Measurements from ENCODE around the gene ORAI2. TPM values are rescaled to one million over a fixed set of nuclear protein-coding genes. Genes with fewer than 3 reads are reported as not detected.
"Not testable (repeated sequence)": the region's sequence is repeated elsewhere in the genome, so short reads cannot be mapped to it uniquely, and the experiment has no call there.

ORAI2 gene
- total RNA-seq, 1 donor from 2014 or later: 108 TPM

DNA sequence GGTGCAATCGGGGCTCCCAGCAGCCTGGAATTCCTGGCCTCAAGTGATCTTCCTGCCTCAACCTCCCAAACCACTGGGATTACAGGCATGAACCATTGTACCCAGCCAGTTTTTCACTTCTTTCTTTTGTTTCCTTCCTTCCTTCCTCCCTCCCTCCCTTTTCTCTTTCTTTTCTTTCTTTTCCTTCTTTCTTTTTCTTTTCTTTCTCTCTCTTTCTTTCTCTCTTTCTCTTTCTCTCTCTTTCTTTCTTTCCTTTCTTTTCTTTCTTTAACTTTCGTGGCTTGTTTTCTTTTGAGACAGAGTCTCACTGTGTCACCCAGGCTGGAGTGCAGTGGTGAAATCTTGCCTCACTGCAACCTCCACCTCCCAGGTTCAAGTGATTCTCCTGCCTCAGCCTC is 12.3 kb downstream of the ORAI2 start:
- DNase-seq (ENCODE audit: extremely low read depth, low read depth, low spot score): no peak

GRCh38 chr7:102446387-102447156 is 13.2 kb downstream of the ORAI2 start:
- DNase-seq (ENCODE audit: extremely low read depth, low read depth, low spot score): no peak

- DNase-seq (ENCODE audit: extremely low read depth, low read depth, low spot score): no peak
Observed at GRCh38 chr7:102447311-102447710, 13.9 kb downstream of the ORAI2 start.

- DNase-seq (ENCODE audit: extremely low read depth, low read depth, low spot score): no peak
Observed at GRCh38 chr7:102449136-102449535, 15.8 kb downstream of the ORAI2 start.

DNA sequence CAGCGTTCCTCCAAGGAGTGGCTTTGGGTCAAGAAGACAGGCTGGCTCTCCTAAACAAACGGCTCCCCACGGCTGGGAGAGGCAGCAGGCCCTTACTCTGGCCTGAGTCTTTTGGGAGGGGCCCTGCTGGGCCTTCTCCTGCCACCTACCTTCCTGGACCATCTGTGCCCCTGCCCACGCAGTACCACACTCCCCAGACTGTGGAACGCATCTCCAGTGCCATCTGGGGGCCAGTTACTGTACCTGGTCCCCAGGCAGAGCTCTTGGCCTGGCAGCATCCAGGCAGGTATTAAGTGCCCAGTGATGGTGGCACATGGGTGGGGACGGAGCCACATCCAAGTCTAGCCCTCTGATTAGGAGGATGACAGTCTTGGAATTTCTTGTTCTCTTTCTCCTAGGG is 16.9 kb downstream of the ORAI2 start:
- DNase-seq (ENCODE audit: extremely low read depth, low read depth, low spot score): no peak

DNA sequence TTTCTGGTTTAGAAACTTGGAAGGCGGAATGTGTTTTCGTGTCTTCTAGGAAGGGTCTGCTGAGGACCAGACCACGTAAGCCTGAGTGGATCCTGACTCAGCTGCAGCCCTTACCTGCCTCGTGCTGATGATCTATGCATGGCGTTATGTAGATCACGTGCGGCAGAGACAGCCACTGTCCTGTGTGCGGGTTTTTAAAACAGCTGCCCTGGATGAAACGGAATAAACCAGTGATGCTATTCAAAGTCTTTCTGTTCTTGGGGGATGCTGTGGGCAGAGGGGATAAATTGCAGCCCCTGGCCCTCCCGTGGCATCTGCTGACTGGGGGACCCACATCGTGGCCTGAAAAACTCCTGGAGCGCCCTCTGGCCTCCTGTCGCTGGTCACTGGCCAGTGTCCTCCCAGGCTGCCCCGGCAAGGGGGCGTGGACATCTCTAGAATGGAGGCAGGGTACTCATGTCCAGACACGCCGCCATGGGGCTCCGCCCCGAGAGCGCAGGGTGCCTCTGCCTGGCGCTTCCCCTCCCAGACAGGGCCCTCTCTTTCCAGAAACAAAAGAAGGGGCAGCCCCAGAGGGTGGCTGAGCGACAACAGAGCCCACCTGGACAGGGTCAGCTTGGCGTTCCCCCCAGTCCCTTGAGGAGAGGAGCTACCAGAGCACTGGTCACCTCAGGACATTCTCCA is 18.1 kb downstream of the ORAI2 start:
- no peak for DNase-seq (ENCODE audit: extremely low read depth, low read depth, low spot score)

- DNase-seq (ENCODE audit: extremely low read depth, low read depth, low spot score): no peak
Observed at GRCh38 chr7:102452451-102452850, 19.1 kb downstream of the ORAI2 start.

- DNase-seq (ENCODE audit: extremely low read depth, low read depth, low spot score): no peak
Observed at GRCh38 chr7:102453319-102453718, 19.9 kb downstream of the ORAI2 start.

- no peak for DNase-seq (ENCODE audit: extremely low read depth, low read depth, low spot score)
Observed at GRCh38 chr7:102454468-102454867, 21.1 kb downstream of the ORAI2 start.

GRCh38 chr7:102454932-102455331 is 21.6 kb downstream of the ORAI2 start:
- DNase-seq (ENCODE audit: extremely low read depth, low read depth, low spot score): not testable (repeated sequence)

DNA sequence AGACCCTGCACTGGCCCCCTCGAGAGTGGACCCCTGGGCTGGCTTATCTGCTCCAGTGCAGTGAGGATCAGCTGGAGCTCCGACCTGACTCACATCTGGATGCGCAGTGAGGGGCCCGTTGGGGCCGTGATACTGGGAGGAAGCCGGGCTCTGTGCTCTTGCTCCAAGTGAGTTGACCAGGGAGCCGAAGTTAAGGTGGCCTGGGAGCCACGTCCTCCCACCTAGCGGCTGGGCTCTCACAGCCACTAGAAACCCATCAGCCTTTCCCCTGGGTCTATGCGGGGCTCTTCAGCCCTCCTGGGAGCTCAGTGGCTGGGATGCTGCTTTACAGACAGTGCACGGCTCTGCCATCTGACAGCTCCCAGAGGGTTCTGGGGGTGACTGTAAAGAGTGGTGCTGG is 22.2 kb downstream of the ORAI2 start:
- no peak for DNase-seq (ENCODE audit: extremely low read depth, low read depth, low spot score)

DNA sequence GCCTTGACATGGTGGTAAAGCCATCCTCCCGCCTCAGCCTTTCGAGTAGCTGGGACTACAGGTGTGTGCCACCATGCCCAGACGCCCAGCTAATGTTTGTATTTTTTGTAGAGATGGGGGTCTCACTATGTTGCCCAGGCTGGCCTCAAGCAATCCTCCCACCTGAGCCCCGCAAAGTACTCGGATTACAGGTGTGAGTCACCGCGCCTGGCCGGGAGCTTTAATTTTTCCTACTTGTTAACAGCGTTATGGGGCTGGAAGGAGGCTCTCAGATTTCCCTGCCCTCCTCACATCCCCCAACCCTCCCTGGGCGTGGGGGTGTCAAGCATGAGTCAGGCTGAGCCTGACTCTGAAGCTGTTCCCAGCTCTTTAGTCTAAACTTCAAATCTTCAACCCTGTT is 23.0 kb downstream of the ORAI2 start:
- DNase-seq (ENCODE audit: extremely low read depth, low read depth, low spot score): no peak

DNA sequence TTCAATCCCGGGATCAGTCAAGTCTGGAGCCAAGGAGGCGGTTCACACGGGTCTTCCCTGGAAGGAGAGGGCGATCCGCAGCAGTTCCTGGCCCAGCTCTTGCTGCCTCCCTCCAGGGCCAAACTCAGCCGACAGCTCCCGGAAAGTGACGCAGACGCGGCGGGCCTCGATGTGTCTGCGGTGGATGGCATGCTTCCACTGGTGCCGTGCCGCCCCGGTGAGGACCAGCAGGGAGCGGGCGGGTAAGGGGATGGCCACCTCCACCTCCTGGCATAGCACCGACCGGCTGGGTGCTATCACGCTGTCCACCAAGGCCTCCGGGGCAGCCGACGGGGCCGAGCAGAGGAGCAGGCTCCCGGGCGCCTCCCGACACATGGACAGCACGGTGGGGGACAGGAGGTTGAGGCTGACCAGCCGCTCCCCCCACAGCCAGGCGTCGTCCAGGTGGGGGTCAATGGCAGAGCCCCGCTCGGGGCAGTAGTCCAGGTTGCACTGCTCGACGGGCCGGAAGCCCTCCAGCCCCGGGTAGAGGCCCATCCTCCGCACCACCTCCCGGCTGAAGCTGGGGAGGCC is 24.1 kb downstream of the ORAI2 start:
- DNase-seq (ENCODE audit: extremely low read depth, low read depth, low spot score): no peak

DNA sequence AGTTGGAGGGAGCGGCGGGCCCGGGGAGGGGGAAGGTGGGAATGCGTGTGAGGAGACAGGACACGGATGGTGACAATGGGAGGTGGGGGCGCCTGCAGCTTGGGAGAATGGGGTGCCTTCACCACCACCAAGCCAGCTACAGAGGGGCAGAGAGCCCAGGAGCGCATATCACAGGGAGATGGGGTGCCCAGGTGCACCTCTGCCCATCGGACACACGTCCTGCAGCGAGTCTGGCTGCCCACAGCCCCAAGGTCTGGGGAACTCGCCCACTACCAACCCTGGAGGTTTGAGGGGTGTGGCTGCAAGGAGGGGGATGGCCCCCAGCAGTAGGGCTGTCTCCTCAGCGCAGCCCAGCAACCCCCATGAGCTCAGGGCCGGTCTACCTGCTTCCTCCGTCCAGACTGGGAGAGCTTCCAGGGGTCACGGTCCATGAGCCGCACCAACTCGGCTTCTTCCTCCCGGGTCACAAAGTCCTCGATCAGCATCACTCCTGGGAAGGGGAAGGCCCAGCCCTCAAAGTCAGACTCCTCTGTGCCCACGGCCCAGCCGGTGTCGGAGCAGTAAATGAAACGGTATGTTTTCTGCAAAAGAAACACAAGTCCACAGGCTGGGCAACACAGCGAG is 26.0 kb downstream of the ORAI2 start:
- DNase-seq (ENCODE audit: extremely low read depth, low read depth, low spot score): no peak

DNA sequence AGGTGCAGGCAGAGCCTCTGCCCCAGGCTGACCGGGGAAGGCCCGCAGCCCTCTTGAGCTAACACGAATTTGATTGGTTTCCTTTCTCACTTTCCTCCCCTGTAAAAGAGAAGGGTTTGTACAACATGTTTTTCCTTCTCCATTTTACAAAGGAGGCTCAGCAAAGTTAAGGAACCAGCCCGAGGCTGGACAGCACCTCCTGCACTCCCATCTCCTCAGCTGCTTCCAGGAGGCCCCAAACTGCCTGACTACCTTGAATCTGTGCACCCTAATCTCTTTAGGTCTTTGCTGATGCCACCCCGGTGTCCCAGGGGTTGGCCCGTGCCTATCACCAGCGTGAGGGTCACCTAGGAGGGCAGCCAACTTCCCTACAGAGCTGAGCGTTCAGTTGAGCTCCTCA is 27.1 kb downstream of the ORAI2 start:
- no peak for DNase-seq (ENCODE audit: extremely low read depth, low read depth, low spot score)

DNA sequence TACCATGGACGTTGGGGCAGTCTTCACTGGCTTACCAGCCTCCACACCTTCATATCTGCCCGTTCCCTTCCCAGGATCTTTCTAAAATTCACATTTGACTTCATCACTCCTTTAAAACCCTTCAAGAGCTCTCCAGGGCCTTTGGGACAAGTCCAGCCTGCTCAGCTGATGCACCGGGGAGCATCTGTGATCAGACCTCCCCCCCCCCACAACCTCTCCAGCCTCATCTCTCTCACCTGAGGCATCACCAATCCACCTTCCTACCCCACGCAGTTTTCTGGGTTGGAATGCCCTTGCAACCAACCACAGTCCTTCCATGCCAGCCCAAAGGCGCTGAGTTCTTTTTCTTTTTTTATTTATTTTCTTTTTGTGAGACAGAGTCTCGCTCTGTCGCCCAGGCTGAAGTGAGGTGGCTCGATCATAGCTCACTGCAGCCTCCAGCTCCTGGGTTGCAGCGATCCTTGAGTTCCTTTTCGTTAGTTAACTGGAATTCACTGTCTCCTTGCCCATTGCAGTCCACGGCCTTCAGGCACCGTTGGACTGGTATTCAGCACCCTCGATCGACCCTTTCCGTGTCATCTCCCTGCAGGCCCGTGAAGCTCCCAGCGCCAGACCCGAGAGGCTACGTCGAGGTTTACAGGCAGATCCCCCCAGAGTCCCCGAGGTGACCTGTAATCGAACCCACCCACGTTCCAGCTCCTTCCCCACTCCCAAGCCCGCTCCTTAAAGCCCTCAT is 30.6 kb downstream of the ORAI2 start:
- DNase-seq (ENCODE audit: extremely low read depth, low read depth, low spot score): no peak

GRCh38 chr7:102464577-102465280 is 31.4 kb downstream of the ORAI2 start, which contains the start of the genes ALKBH4 and LRWD1:
Gene ALKBH4 (minus strand): TSS chr7:102464863. CDS start chr7:102464836, 27 bp downstream.
Gene LRWD1 (plus strand): TSS chr7:102464984. CDS start chr7:102465081, 97 bp downstream.
- DNase-seq (ENCODE audit: extremely low read depth, low read depth, low spot score): no peak

DNA sequence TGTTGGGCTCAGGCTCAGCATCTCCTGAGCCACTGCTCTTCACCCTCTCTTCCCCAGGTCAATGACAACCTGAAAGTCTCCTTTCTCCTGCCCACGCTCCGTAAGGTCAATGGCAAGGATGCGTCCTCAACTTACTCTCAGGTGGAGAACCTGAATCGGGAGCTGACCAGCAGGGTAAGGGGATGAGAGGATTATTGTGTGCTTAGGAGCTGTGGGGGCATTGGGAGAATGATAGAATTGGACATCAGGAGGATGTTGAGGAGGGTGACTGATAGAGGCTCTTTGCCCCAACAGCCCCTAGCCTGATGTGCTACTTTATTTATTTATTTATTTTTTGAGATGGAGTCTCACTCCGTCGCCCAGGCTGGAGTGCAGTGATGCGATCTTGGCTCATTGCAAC is 32.7 kb downstream of the ORAI2 start:
- DNase-seq (ENCODE audit: extremely low read depth, low read depth, low spot score): no peak

DNA sequence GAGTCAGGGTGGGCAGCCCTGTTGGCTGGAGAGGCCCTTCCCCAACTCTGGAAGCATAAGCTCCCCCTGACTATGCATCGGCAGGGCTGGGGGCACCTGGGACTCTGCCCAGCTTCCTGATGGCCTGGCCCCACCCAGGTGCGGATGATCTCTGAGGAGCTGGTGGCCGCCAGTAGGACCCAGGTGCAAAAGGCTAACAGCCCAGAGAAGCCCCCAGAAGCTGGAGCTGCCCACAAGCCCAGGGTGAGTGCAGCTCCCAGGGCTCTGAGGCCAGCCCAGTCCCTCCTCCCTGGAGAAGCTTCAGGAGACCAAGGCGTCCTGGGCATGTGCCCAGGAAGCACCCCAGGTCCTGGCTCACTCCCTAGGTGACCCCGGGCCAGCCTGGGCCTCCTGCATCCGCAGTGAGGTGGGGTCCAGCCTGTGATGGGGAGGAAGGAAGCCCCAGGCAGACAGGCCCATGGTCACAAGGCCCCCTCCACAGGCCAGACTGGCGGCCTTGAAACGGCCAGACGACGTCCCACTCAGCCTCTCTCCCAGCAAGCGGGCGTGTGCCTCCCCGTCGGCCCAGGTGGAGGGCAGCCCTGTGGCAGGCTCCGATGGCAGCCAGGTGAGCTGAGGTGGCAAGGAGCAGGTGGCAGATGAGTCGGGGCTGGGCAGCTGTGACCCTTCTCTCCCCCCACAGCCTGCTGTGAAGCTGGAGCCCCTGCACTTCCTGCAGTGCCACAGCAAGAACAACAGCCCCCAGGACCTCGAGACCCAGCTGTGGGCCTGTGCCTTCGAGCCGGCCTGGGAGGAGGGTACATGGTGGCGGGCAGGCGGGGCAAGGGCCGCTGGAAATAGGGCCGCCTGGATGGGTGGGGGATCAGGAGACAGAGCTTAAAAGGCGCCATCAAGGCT is 34.5 kb downstream of the ORAI2 start:
- no peak for DNase-seq (ENCODE audit: extremely low read depth, low read depth, low spot score)

All from glomerular endothelial cell (primary cell).